K562 (cell line): ENCODE data around the gene PPOX. TPM values are rescaled to one million over a fixed set of nuclear protein-coding genes. Genes with fewer than 3 reads are reported as not detected.

Experiments used
- ARID3A ChIP-seq: IDR thresholded peaks from 2 replicates; pipeline ENCODE4 v1.6.1; 2012; ENCODE audit warnings: low read depth, low read length, improper control_type of control experiment, borderline replicate concordance
- ATF6 ChIP-seq: sonication (generic); formaldehyde crosslinking; IDR thresholded peaks from 2 replicates; pipeline ENCODE4 v1.4.0; 2020; ENCODE audit warnings: mild to moderate bottlenecking, missing genetic modification reagents
- CEBPB ChIP-seq: fragments of 450-650 bp; IDR thresholded peaks from 2 replicates; pipeline ENCODE4 v1.6.1; 2016; ENCODE audit warnings: missing genetic modification characterization, missing compliant biosample characterization
- ELF4 ChIP-seq: fragments of 450-650 bp; formaldehyde crosslinking; IDR thresholded peaks from 2 replicates; pipeline ENCODE4 v1.4.0; 2022; ENCODE audit warnings: missing genetic modification characterization
- EZH2 ChIP-seq: IDR thresholded peaks from 2 replicates; pipeline ENCODE4 v1.6.1; 2012; ENCODE audit warnings: low read depth, mild to moderate bottlenecking, inconsistent platforms, low read length, borderline replicate concordance
- HMG20B ChIP-seq: fragments of 250-450 bp; sonication (Bioruptor Pico); IDR thresholded peaks from 2 replicates; pipeline ENCODE4 v1.5.0; 2021; ENCODE audit warnings: mild to moderate bottlenecking
- HSF4 ChIP-seq: fragments of 250-450 bp; sonication (Bioruptor Pico); IDR thresholded peaks from 2 replicates; pipeline ENCODE4 v2.1.2; 2022; ENCODE audit warnings: mild to moderate bottlenecking, moderate library complexity, borderline replicate concordance
- KDM2B ChIP-seq: fragments of 250-450 bp; sonication (Bioruptor Pico); IDR thresholded peaks from 2 replicates; pipeline ENCODE4 v1.8.0; 2021; ENCODE audit warnings: mild to moderate bottlenecking, moderate library complexity
- MIER1 ChIP-seq: fragments of 450-650 bp; IDR thresholded peaks from 2 replicates; pipeline ENCODE4 v1.6.1; 2016; ENCODE audit warnings: antibody characterized with exemption, mild to moderate bottlenecking, low read depth
- MNT ChIP-seq, 2 experiments: fragments of 450-650 bp; conservative IDR thresholded peaks; 2 replicates each; pipeline ENCODE4 v1.6.1; 2017; ENCODE audit warnings: mild to moderate bottlenecking in 2 of 2, moderate library complexity in 2 of 2
- NKRF ChIP-seq: fragments of 450-650 bp; IDR thresholded peaks from 2 replicates; pipeline ENCODE4 v1.6.1; 2016; ENCODE audit warnings: borderline replicate concordance
- NRF1 ChIP-seq, 2 experiments: fragments of 450-650 bp; IDR thresholded peaks in 1 of 2; conservative IDR thresholded peaks in 1 of 2; 2 replicates each; pipeline ENCODE4 v1.6.1; 2014; ENCODE audit warnings: mild to moderate bottlenecking in 2 of 2
- PCBP2 ChIP-seq: fragments of 200-400 bp; formaldehyde crosslinking; IDR thresholded peaks from 2 replicates; pipeline ENCODE4 v1.6.1; 2018; ENCODE audit warnings: low read length, low read depth, mild to moderate bottlenecking, moderate library complexity; ENCODE audit not compliant: poor library complexity, severe bottlenecking
- PREB ChIP-seq: sonication (generic); formaldehyde crosslinking; IDR thresholded peaks from 2 replicates; pipeline ENCODE4 v1.8.1; 2023; ENCODE audit warnings: mild to moderate bottlenecking, missing genetic modification reagents
- PRMT5 ChIP-seq: sonication (generic); formaldehyde crosslinking; IDR thresholded peaks from 2 replicates; pipeline ENCODE4 v1.5.0; 2020; ENCODE audit warnings: missing genetic modification reagents
- SRSF7 ChIP-seq: fragments of 200-400 bp; formaldehyde crosslinking; optimal IDR thresholded peaks from 2 replicates; pipeline ENCODE3; 2017; ENCODE audit warnings: mild to moderate bottlenecking, low read depth, low read length
- TAL1 ChIP-seq: fragments of 450-650 bp; IDR thresholded peaks from 2 replicates; pipeline ENCODE4 v1.6.1; 2016; ENCODE audit warnings: mild to moderate bottlenecking
- WHSC1 ChIP-seq: IDR thresholded peaks from one replicate; pipeline ENCODE4 v1.6.1; 2012; ENCODE audit warnings: low read length, control low read depth, inconsistent platforms
- ZEB2 ChIP-seq: fragments of 450-650 bp; IDR thresholded peaks from 2 replicates; pipeline ENCODE4 v1.6.1; 2016
- ZNF224 ChIP-seq: sonication (generic); formaldehyde crosslinking; IDR thresholded peaks from 2 replicates; pipeline ENCODE4 v1.8.0; 2022; ENCODE audit warnings: mild to moderate bottlenecking, missing genetic modification reagents
- ZNF316 ChIP-seq: fragments of 450-650 bp; IDR thresholded peaks from 2 replicates; pipeline ENCODE4 v1.6.1; 2016
- ZNF785 ChIP-seq: fragments of 250-450 bp; sonication (Bioruptor Pico); IDR thresholded peaks from 2 replicates; pipeline ENCODE4 v1.4.0; 2020; ENCODE audit warnings: mild to moderate bottlenecking
- ZSCAN32 ChIP-seq: fragments of 450-650 bp; formaldehyde crosslinking; IDR thresholded peaks from 2 replicates; pipeline ENCODE4 v1.4.0; 2020; ENCODE audit warnings: mild to moderate bottlenecking, moderate library complexity
- polyA plus RNA-seq, 8 experiments: library from polyadenylated mRNA; depleted of rRNA in 4 of 8; stranded (reverse) in 5 of 8; unstranded in 3 of 8; fragments of >200 nt; fragmentation: Nextera tagmentation in 2 of 8; fragmentation: Illumina TruSeq in 1 of 8; extraction: Ambion mirVana in 2 of 8; extraction: Trizol in 1 of 8; gene quantifications; 2 replicates each; pipeline versions ENCODE4 v1.2.1 to v1.2.3, GENCODE V29; 2011 to 2014; ENCODE audit warnings: inconsistent platforms in 1 of 8, missing spikeins in 1 of 8
- total RNA-seq, 7 experiments: library from RNA; depleted of rRNA in 6 of 7; stranded (reverse); fragments of >200 nt in 6 of 7; fragmentation: Illumina TruSeq in 2 of 7; extraction: Trizol in 2 of 7; gene quantifications; 2 replicates each; pipeline versions ENCODE4 v1.2.1 to v1.2.3, GENCODE V29; 2011 to 2021; ENCODE audit warnings: low replicate concordance in 1 of 7

The PPOX gene
- total and polyA plus RNA-seq, 9 of the 15 experiments (the other 6 are each of a cell fraction or from before 2014, with no cell fraction given) = 17.0 to 57.1 (median 38.9) TPM

GRCh38 chr1:161162052-161162451, 4.2 kb upstream of the PPOX start (continued):
- TF ChIP-seq NRF1 (conservative IDR thresholded peaks at IDR 0.05 in 1 of 2, IDR thresholded peaks at IDR 0.05 in 1 of 2) (peak; percentile 19 to 23; a peak in 1 of 4 replicates), ARID3A (no peak), ATF6 (CRISPR knock-in tag) (0 out of 2 replicates have a peak, but pooled peaks have one; percentile 73), WHSC1 (no peak), SRSF7 (no peak), NKRF (0 out of 2 replicates have a peak, but pooled peaks have one; percentile 6), ZNF785 (no peak), HSF4 (CRISPR knock-in tag) (no peak), PRMT5 (CRISPR knock-in tag) (no peak), EZH2 (no peak), ELF4 (CRISPR knock-in tag) (no peak), CEBPB (tag) (no peak), TAL1 (peak; percentile 51), PCBP2 (no peak), ZEB2 (no peak), ZNF224 (CRISPR knock-in tag) (no peak), KDM2B (no peak), ZNF316 (no peak), PREB (peak; percentile 77; the same call in 1 of the 2 replicates), MNT (conservative IDR thresholded peaks at IDR 0.05) (peak in 1 of 2 experiments; percentile 48; a peak in 1 of 4 replicates), ZSCAN32 (no peak), HMG20B (CRISPR knock-in tag) (no peak), MIER1 (no peak)
